Mucosa of descending colon (tissue), 3 donors: ENCODE results near the gene EXOC6B. TPM values are rescaled to one million over a fixed set of nuclear protein-coding genes. Genes with fewer than 3 reads are reported as not detected.
"Not testable (repeated sequence)": the region's sequence is repeated elsewhere in the genome, so short reads cannot be mapped to it uniquely, and the experiment has no call there.

ENCODE experiments used
- ATAC-seq: fragments of 200-7000 bp; cut with Tn5 transposase; one replicate; pipeline ENCODE4 v1.9.1; 2020; ENCODE audit warnings: mild to moderate bottlenecking, moderate library complexity
- DNase-seq, 3 donors: peaks; one replicate each; pipeline ENCODE4 v3.0.0-alpha.2; 2020
- H3K36me3 ChIP-seq: fragments of 200-600 bp; one replicate; pipeline ENCODE4 v1.8.0; 2021; ENCODE audit warnings: low read depth, mild to moderate bottlenecking
- H3K4me1 ChIP-seq: fragments of 200-600 bp; one replicate; pipeline ENCODE4 v1.8.0; 2021; ENCODE audit warnings: low read depth, mild to moderate bottlenecking
- H3K4me3 ChIP-seq: fragments of 200-600 bp; one replicate; pipeline ENCODE4 v1.8.0; 2021; ENCODE audit warnings: mild to moderate bottlenecking
- H3K9me3 ChIP-seq: fragments of 200-600 bp; one replicate; pipeline ENCODE4 v1.8.0; 2021; ENCODE audit warnings: mild to moderate bottlenecking
- intact Hi-C, 2 donors: fragments of 100-400 bp; cut with DNase I in 1 of 2; cut with micrococcal nuclease in 1 of 2; formaldehyde crosslinking; loops; one replicate each; pipeline versions ENCODE4 v1.11.0 to v1.11.1; 2022; cut with DNase I, micrococcal nuclease
- total RNA-seq, 3 donors: library from RNA; stranded (reverse); fragmentation: NEBNext Ultra II Directional in 2 of 3; extraction: Animal tissue kit (Norgen Biotek cat#: 25700) in 2 of 3; gene quantifications; one replicate each; pipeline versions ENCODE4 v1.2.1 to v1.2.4, GENCODE V29; 2021 to 2023
- TF ChIP-seq, protein P1 (sequence below): fragments of 200-600 bp; IDR thresholded peaks from one replicate; pipeline ENCODE4 v1.8.0; 2022; ENCODE audit warnings: antibody characterized with exemption, mild to moderate bottlenecking
- donor health status: DM: no; HTN: no; CAD: no; lungs with moderate emphysema.
- donor health status: DM: no; HTN: no; CAD: no.
- donor health status: DM: no; HTN: yes; CAD: no.

Gene EXOC6B
- total RNA-seq, 3 donors from 2014 or later: 19.4 to 52.4 (median 28.8) TPM

GRCh38 chr2:72427022-72427861 is 398.6 kb downstream of the EXOC6B start:
- TF ChIP-seq, protein P1, sequence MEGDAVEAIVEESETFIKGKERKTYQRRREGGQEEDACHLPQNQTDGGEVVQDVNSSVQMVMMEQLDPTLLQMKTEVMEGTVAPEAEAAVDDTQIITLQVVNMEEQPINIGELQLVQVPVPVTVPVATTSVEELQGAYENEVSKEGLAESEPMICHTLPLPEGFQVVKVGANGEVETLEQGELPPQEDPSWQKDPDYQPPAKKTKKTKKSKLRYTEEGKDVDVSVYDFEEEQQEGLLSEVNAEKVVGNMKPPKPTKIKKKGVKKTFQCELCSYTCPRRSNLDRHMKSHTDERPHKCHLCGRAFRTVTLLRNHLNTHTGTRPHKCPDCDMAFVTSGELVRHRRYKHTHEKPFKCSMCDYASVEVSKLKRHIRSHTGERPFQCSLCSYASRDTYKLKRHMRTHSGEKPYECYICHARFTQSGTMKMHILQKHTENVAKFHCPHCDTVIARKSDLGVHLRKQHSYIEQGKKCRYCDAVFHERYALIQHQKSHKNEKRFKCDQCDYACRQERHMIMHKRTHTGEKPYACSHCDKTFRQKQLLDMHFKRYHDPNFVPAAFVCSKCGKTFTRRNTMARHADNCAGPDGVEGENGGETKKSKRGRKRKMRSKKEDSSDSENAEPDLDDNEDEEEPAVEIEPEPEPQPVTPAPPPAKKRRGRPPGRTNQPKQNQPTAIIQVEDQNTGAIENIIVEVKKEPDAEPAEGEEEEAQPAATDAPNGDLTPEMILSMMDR: no peak

DNA sequence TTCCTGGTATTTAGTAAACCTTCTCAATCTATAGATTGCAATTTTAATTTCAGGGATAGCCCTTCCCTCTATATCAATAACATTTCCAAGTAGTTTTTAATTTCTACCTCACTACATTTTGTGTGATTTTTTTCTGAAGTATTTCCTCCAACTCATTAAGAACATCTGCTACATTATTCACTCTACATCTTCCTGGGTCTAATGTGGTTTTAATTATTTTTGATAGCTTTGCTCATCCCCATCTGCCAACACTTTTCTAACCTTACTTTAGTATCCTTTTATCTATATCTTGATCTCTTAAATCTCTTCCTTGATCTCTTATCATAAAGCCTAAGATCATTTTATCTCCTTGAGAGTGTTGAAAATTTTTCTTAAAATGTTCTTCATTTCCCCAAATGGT is 399.8 kb downstream of the EXOC6B start:
- Histone ChIP-seq H3K36me3 (no peaks in the 10 kb centered on the region), H3K4me3 (no peak overlapping the region), H3K9me3 (peaks cover 5% of the 10 kb centered on the region), H3K4me1 (no peaks in the 10 kb centered on the region)
- intact Hi-C loops: no loop called here
- DNase-seq (no peak), ATAC-seq (no peak)
- TF ChIP-seq, protein P1: no peak

More at GRCh38 chr2:72427022-72427861, 398.6 kb downstream of the EXOC6B start:
- intact Hi-C loops: no loop called here
- DNase-seq (no peak), ATAC-seq (no peak)
- Histone ChIP-seq H3K4me3 (no peak overlapping the region), H3K36me3 (no peaks in the 10 kb centered on the region), H3K9me3 (no peaks in the 10 kb centered on the region), H3K4me1 (no peaks in the 10 kb centered on the region)

DNA sequence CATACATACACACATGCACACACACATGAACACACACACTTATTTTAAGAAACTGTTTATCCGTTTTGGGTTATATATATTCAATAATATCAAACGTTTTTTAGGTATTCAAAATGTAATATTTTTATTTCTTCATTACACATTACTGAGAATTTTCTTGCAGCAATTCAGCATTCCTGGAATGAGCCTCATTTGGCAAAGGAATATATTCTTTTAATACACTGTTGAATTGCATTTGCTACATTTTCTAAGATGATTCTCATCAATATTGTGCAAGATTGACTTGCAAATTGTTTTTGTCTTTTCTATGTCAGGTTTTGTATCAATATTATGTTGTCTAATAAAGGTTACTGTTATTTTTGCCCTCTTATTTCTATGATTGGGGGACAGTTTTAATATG is 402.1 kb downstream of the EXOC6B start:
- Histone ChIP-seq H3K4me1 (no peaks in the 10 kb centered on the region), H3K4me3 (no peak overlapping the region), H3K9me3 (peaks cover 10% of the 10 kb centered on the region), H3K36me3 (no peaks in the 10 kb centered on the region)
- intact Hi-C loops: no loop called here
- DNase-seq: no peak
- TF ChIP-seq, protein P1: no peak
- ATAC-seq: no peak

GRCh38 chr2:72421771-72422379 is 404.0 kb downstream of the EXOC6B start:
- intact Hi-C loops, H3K9me3 ChIP-seq, DNase-seq, H3K4me3 ChIP-seq, H3K36me3 ChIP-seq, ATAC-seq, H3K4me1 ChIP-seq: not testable (repeated sequence)

DNA sequence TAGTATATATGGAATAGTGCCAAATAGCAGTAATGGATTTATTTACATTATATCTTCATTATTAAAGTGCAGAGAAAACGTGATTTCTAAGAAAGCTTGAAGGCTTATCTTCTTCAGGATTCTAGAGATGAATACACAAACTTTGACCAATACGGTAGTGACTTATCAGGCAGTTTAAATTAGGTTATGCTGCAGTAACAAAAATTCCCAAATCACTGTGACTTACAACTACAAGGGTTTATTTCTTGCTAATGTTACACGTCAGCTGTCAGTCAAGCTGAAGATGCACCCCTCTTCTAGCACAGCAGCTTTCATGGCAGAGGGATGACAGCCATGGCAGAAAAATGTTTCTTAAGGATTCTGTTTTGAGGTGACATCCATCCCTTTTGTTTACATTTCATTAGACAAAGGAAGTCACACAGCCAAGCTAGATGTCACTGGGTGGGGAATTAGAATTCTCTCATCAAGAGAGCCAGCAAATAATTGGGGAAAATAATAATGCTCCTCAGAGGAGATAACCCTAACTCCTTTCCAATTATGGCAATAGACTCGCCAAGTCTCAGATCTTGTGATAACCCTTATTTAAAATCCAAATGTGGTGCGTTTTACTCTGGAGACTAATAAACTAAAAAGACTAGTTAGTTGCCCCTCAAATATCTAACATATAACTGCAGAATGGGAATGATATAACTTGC is 409.9 kb downstream of the EXOC6B start:
- no peak for DNase-seq
- intact Hi-C loops: no loop called here
- no peaks in the 10 kb centered on the region for H3K4me1 ChIP-seq
- ATAC-seq: no peak
- H3K4me3 ChIP-seq: no peak overlapping the region
- peaks cover 5% of the 10 kb centered on the region for H3K9me3 ChIP-seq
- no peaks in the 10 kb centered on the region for H3K36me3 ChIP-seq
- TF ChIP-seq, protein P1: no peak

- ATAC-seq (no peak), DNase-seq (no peak)
- Histone ChIP-seq H3K36me3 (no peaks in the 10 kb centered on the region), H3K4me3 (no peak overlapping the region), H3K9me3 (no peaks in the 10 kb centered on the region), H3K4me1 (no peaks in the 10 kb centered on the region)
- TF ChIP-seq, protein P1: no peak
- intact Hi-C loops: no loop called here
Measured at GRCh38 chr2:72415241-72415661, 410.6 kb downstream of the EXOC6B start.
